ENCODE measurements around the gene GAD2.

GRCh38 chr10:26323219-26323618 is 106.6 kb downstream of the GAD2 start:
- TF ChIP-seq CTCF (IDR thresholded peaks at IDR 0.05) (no peak), SMC3 (IDR thresholded peaks at IDR 0.05; ENCODE audit: low read depth, low read length) (no peak)
